H1 (cell line): ENCODE results near the gene NFATC1.

Experiments
- CBX8 ChIP-seq: fragments of 300-800, 300-1000 bp; sonication (generic); IDR thresholded peaks from 2 replicates; pipeline ENCODE4 v1.7.1; 2016; ENCODE audit warnings: low read depth, low read length, borderline replicate concordance
- CREB1 ChIP-seq: IDR thresholded peaks from 2 replicates; pipeline ENCODE4 v1.6.1; 2012; ENCODE audit warnings: inconsistent platforms
- GTF2F1 ChIP-seq: IDR thresholded peaks from 2 replicates; pipeline ENCODE4 v1.6.1; 2012; ENCODE audit warnings: low read depth, low read length, improper control_type of control experiment, borderline replicate concordance
- HDAC2 ChIP-seq, 2 experiments: fragments of 300-600 bp in 1 of 2; sonication (generic) in 1 of 2; IDR thresholded peaks; 2 replicates each; pipeline ENCODE4 v1.6.1; 2011 to 2012; ENCODE audit warnings: low read depth in 2 of 2, low read length in 2 of 2, mild to moderate bottlenecking in 2 of 2, moderate library complexity in 2 of 2, borderline replicate concordance in 1 of 2, inconsistent platforms in 1 of 2
- JUN ChIP-seq: IDR thresholded peaks from 2 replicates; pipeline ENCODE4 v1.6.1; 2011; ENCODE audit warnings: low read depth, mild to moderate bottlenecking, improper control_type of control experiment, low read length
- POLR2A ChIP-seq, 2 experiments: IDR thresholded peaks; 1 replicate in 1 of 2; 2 replicates in 1 of 2; pipeline ENCODE4 v1.6.1; 2011; ENCODE audit warnings: low read depth in 2 of 2, low read length in 2 of 2, mild to moderate bottlenecking in 2 of 2; ENCODE audit errors: control extremely low read depth in 1 of 2
- POLR2AphosphoS5 ChIP-seq: IDR thresholded peaks from 2 replicates; pipeline ENCODE4 v1.6.1; 2011; ENCODE audit warnings: low read depth, low read length
- RAD21 ChIP-seq, 2 experiments: IDR thresholded peaks in 1 of 2; conservative IDR thresholded peaks in 1 of 2; 2 replicates each; pipeline ENCODE4 v1.6.1; 2011; ENCODE audit warnings: low read depth in 2 of 2, low read length in 2 of 2, improper control_type of control experiment in 1 of 2, inconsistent platforms in 1 of 2, mild to moderate bottlenecking in 1 of 2, moderate library complexity in 1 of 2
- TBP ChIP-seq: IDR thresholded peaks from 2 replicates; pipeline ENCODE4 v1.6.1; 2011; ENCODE audit warnings: low read depth, low read length, improper control_type of control experiment
- YY1 ChIP-seq: IDR thresholded peaks from 2 replicates; pipeline ENCODE4 v1.6.1; 2011; ENCODE audit warnings: low read depth, mild to moderate bottlenecking, low read length
- TF ChIP-seq, protein P1 (sequence below): IDR thresholded peaks from 2 replicates; pipeline ENCODE4 v1.6.1; 2012; ENCODE audit warnings: inconsistent platforms
- TF ChIP-seq, protein P2 (sequence below): IDR thresholded peaks from 2 replicates; pipeline ENCODE4 v1.6.1; 2011; ENCODE audit warnings: low read depth, mild to moderate bottlenecking, low read length; ENCODE audit not compliant: insufficient read depth
- TF ChIP-seq, protein P3 (sequence below), 3 experiments: IDR thresholded peaks; 1 replicate in 2 of 3; 2 replicates in 1 of 3; pipeline versions ENCODE4 v1.5.1 to v1.6.1; 2011; ENCODE audit warnings: low read length in 3 of 3, mild to moderate bottlenecking in 3 of 3, inconsistent platforms in 2 of 3, low read depth in 1 of 3, moderate library complexity in 1 of 3; ENCODE audit not compliant: insufficient read depth in 1 of 3; ENCODE audit errors: control extremely low read depth in 1 of 3
- TF ChIP-seq, protein P4 (sequence below): IDR thresholded peaks from 2 replicates; pipeline ENCODE4 v1.6.1; 2011; ENCODE audit warnings: low read length, improper control_type of control experiment

DNA sequence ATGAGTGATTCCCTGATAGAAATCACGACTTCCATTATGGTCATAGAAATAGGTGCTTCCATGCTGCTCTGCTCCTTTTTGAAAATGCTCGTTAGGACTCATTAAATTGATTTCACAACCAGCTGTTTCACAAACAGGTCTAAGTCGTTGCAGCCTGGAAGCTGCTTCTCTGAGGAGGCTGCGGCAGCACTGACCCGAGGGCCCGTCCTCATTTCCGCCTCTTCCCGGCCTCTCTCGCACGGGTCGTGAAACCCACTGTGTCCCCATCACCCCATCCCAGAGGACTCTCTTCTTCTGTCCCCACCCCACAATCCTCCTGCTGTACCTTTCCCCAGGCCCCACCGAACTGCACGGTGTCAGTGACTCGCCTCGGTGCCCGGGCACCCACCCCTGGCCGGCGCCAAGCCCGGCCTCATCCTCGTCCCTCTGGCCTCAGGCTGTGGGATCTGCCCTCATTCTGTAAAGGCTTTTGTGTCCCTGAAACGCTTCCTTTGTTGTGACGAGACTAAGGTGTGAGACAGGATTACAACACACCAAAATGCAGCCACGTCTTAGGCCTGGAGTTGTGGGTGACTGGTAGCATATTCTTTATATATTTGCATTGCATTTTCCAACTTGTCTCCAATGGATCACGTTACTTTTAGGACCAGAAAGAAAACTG lies 171.2 kb downstream of the NFATC1 start:
- no peak for TF ChIP-seq HDAC2 (IDR thresholded peaks at IDR 0.05; ENCODE audit: borderline replicate concordance in 1 of 2, low read depth in 2 of 2, low read length in 2 of 2)
- no peak for TF ChIP-seq CBX8
- TF ChIP-seq, protein P1, sequence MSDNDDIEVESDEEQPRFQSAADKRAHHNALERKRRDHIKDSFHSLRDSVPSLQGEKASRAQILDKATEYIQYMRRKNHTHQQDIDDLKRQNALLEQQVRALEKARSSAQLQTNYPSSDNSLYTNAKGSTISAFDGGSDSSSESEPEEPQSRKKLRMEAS: no peak
- TF ChIP-seq, protein P2, sequence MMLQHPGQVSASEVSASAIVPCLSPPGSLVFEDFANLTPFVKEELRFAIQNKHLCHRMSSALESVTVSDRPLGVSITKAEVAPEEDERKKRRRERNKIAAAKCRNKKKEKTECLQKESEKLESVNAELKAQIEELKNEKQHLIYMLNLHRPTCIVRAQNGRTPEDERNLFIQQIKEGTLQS: no peak
- no peak for TF ChIP-seq TBP
- no peak for TF ChIP-seq POLR2A (IDR thresholded peaks at IDR 0.05; ENCODE audit: control extremely low read depth in 1 of 2, low read depth in 2 of 2, low read length in 2 of 2)
- TF ChIP-seq, protein P3, sequence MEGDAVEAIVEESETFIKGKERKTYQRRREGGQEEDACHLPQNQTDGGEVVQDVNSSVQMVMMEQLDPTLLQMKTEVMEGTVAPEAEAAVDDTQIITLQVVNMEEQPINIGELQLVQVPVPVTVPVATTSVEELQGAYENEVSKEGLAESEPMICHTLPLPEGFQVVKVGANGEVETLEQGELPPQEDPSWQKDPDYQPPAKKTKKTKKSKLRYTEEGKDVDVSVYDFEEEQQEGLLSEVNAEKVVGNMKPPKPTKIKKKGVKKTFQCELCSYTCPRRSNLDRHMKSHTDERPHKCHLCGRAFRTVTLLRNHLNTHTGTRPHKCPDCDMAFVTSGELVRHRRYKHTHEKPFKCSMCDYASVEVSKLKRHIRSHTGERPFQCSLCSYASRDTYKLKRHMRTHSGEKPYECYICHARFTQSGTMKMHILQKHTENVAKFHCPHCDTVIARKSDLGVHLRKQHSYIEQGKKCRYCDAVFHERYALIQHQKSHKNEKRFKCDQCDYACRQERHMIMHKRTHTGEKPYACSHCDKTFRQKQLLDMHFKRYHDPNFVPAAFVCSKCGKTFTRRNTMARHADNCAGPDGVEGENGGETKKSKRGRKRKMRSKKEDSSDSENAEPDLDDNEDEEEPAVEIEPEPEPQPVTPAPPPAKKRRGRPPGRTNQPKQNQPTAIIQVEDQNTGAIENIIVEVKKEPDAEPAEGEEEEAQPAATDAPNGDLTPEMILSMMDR (IDR thresholded peaks at IDR 0.05; ENCODE audit: control extremely low read depth in 1 of 3, insufficient read depth in 1 of 3, low read depth in 1 of 3, low read length in 3 of 3): no peak
- TF ChIP-seq JUN: no peak
- TF ChIP-seq RAD21 (IDR thresholded peaks at IDR 0.05 in 1 of 2, conservative IDR thresholded peaks at IDR 0.05 in 1 of 2; ENCODE audit: low read depth in 2 of 2, low read length in 2 of 2): no peak
- no peak for TF ChIP-seq GTF2F1
- TF ChIP-seq CREB1: no peak
- TF ChIP-seq POLR2AphosphoS5: no peak
- TF ChIP-seq YY1: no peak
- TF ChIP-seq, protein P4, sequence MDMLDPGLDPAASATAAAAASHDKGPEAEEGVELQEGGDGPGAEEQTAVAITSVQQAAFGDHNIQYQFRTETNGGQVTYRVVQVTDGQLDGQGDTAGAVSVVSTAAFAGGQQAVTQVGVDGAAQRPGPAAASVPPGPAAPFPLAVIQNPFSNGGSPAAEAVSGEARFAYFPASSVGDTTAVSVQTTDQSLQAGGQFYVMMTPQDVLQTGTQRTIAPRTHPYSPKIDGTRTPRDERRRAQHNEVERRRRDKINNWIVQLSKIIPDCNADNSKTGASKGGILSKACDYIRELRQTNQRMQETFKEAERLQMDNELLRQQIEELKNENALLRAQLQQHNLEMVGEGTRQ: no peak
